Uterus (tissue), 2 donors: ENCODE data around the gene AKAP7.

Experiments
- CTCF ChIP-seq, 4 experiments: fragments of 200-600 bp in 2 of 4; fragments of 450-650 bp in 2 of 4; sonication (generic) in 2 of 4; IDR thresholded peaks; one replicate each; pipeline ENCODE4 v1.5.1; 2016 to 2019; ENCODE audit warnings: antibody characterized with exemption in 4 of 4, mild to moderate bottlenecking in 2 of 4, moderate library complexity in 1 of 4
- POLR2A ChIP-seq, 2 donors: fragments of 450-650 bp; IDR thresholded peaks; one replicate each; pipeline ENCODE4 v1.6.1; 2016; ENCODE audit warnings: antibody characterized with exemption in 2 of 2, mild to moderate bottlenecking in 1 of 2, moderate library complexity in 1 of 2

GRCh38 chr6:131160254-131160758 lies 25.0 kb downstream of the AKAP7 start:
- TF ChIP-seq CTCF (IDR thresholded peaks at IDR 0.05) (no peak), POLR2A (IDR thresholded peaks at IDR 0.05) (no peak)
